NCI-H128 (cell line): ENCODE results near the gene PYROXD2.

Experiments used
- DNase-seq: peaks from one replicate; lab custom pipeline; 2025; ENCODE audit not compliant: unreplicated experiment; lab: John Stamatoyannopoulos, UW

PYROXD2 gene

DNA sequence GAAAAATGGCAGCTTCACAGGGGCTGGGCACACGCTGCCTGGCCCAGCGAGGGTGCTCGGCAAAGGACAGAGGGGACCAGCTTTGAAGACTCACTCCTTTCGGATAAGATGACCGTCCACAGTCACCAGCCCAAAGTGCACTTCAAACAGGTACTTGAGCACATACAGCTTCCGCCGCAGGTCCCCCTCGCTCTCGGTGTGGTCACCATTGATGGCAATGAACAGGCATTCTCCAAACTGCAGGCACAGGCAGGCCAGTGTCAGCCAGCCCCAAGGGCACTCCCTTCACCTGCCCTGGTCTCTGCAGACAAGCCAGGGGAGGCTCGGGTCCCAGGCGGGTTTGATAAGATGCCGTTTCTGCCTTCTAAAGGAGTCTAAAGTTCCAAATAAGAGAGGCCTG, 20.2 kb upstream of the PYROXD2 start:
- DNase-seq: no peak

DNA sequence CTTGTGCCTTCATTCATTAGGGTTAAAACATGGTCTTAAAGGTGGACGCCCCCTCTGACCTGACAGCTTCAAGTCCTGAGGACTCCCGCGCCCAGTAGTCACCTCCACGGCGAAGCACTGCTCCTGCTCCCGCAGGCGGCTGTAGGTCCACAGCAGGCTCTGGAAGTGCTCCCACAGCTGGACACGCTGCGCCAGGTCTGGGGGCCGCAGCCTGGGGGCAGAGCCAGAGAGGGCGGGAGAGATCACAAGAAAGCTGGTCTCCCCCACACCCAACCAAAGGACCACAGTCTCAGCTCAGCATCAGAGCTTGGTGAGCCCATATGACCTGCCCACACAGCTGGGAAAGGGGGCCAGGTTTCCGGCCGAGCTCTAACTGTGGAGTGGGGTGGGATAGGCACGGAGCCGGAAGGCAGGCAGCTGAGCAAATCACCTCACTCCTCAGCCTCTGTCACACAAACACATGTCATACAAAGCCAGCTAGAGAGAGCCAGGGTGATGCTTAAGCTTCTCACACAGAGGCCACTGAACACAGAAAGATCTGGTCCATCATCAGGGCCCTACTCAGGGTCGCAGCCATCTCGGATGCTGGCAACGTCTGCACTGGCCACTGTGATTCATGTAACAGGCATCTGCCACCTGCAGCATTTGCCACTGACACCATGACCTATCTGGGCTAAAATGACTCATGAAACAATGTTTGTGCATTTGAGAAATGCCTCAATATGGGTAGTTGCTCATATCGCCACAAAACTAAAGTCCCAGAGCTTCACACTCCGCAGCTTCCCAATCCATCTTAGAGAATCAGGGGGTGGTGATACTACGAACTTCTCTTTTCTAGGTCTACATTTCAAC, 19.1 kb upstream of the PYROXD2 start:
- no peak for DNase-seq

DNA sequence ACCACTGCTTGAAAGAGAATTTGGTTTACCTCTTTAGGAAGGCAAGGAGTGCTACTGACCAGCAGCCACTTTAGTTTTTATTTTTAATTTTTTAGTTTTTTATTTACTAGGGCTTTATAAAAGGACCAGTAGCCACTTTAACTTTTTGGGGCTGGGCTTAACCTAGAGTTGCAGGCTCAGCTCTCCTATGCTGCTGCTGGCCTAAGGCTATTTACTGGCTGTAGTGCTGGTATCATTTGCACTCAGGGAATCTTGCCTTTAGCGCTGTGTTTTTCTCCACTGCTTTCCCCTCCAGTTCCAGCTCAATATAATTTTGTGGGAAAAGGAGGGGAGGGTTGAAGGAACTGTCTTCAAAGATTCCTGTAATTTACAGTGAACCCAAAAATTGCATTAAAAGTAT, 18.4 kb upstream of the PYROXD2 start:
- DNase-seq: no peak

GRCh38 chr10:98432330-98432729, 17.3 kb upstream of the PYROXD2 start:
- DNase-seq: no peak

DNA sequence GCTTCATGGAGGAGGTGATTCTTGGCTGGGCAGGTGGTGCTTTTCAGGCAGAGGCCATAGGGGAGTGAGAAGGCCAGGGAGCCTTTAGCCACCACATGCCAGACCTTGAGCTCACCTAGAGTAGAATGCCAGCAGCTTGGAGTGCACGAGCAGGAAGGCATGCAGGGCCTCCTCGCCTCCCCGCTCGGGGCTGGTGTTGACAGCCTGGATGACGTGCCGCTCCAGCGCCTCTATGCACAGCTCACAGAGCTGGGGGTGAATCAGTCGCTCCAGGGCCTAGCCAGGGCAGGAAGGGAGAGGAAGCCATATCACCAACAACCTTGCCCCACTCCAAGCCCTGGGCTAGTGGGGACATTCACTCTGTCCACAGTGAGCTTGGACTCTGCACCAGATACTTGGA, 16.0 kb upstream of the PYROXD2 start:
- no peak for DNase-seq

DNA sequence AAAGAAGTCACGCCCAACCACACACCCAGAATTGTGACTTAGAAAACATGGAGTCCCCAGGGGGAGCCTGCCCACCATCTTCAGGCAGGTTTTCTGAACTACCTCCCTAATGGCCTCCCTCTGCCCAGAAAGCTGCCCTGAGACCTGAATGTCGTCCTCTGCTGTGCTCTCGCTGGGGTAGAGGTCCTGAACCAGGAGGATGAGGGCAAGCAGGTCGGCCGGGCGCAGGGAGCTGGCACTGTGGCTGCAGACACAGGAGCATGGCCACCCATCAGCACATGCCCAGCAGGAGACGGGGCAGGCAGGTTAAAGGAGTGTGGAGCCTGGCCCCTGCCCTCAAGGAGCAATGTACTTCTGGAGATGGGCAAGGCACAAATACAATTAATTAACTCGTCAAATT, 15.4 kb upstream of the PYROXD2 start:
- no peak for DNase-seq

DNA sequence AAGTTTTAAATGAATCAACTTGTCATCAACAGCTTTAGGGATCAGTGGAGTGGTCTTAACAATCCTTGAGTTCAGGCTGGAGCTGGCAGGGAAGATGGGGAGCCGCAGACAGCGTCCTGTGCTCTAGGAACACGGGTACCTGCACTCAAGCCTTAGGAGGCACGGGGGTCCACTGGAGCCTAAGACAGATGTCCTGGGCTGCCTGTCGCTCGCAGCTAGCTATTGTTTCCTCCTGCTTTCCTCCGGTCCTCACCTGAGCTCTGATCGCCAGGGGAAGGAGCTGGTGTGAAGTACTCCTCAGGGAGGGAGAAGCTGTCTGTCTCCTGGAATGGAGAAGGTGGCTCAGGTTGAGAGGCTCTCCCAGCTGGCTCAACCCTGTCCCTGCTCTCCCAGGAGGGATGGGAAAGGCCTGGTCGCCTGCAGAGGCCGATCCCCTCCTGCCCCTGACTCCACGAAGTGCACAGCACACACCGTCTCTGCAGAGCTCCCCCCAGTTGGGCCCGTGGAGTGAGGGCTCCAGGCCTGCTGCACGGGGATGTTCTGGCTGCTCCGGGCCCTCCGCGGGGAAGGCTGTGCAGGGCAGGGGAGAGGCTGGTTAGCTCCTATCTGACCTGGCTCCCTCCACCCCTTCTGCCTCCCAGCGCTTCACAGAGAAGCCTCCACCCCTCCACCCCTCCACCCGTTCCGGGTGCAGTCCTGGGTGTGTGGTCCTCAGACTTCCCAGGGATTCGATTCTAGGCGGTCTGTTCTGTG, 14.5 kb upstream of the PYROXD2 start:
- no peak for DNase-seq

GRCh38 chr10:98427011-98427515, 12.1 kb upstream of the PYROXD2 start:
- no peak for DNase-seq

DNA sequence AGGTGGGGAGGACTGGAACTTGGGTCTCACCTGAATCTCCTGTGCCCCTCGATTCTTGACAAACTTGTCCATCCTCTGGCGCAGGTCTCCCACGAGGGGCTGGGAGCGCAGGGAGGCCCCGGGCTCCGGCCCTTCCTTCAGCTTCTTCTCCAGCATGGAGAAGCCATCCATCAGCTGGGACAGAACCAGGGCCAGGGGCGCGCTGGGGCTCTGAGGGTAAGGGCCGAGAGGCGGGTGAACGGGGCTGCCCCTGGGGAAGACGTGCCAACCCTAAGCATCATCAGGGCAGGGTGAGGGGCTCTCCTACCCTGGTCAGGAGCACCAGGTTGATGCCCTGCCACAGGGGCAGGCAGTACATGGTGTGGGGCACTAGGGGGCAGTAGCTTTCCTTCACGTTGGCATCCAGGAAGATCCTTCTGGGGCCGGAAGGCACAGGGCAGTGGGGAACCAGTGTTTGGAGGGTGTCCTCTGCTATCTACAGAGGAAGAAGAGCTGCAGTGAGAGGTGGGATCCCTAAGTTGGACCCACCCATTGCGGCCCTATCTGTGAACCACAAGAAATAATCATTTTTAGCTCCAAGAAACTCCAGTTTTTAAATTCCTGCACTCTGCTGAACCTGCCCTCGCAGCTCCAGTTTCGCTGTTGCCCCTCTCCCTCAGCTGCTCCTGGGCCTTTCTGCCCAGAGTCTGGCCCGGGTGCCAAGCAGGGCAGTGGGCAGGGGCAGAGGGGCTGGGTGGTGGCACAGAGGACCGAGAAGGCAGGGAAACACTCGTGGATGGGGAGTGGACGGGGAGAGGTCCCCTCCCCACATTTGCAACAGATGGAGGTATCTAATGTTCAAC, 10.8 kb upstream of the PYROXD2 start:
- no peak for DNase-seq

DNA sequence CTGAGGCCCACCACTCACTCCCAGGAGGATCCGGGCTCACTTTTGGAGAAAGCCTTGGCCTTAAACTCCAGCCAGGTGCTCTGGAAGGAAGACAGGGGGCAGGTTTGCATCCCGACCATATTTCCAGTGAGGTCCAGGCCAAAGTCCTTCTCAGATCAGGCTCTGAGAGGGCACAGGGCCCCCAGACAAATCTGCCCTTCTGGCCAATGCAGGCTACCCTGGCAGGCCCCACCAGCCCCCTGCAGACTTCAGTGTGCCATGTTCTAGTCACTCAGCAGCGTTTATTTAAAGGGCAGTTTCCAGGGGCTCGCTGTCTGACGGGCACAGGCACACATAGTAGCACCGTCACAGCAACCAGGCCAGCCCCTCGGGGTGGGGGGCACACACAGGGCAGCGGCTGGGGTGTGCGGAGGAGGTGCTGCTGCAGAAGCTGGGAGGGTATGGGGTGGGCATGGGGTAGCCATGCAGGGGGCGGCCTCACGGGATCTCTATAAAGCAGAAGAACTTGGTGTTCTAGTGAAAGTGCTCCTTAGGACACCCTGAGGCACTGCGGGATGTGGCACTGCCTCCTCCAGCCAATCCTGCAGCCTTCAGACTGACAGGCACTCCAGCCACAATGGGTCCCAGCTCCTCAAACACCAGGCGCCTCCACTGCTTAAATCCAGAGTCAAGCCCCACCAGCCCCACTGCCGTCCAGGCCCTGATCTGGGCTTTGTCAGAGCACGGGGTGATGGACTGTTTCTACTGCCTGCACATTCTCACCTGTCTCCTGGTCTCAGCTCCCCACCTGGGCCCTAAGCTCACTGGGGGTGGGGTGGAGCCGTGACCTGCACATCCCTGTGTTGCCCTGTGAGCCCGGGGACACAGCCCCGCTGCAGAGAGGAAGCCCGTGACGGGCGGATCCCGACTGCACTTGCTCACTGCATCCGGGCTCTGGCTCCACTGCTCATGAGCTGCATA, 9.6 kb upstream of the PYROXD2 start:
- DNase-seq: no peak

- DNase-seq: no peak
Observed at GRCh38 chr10:98423691-98424120, 8.7 kb upstream of the PYROXD2 start.

DNA sequence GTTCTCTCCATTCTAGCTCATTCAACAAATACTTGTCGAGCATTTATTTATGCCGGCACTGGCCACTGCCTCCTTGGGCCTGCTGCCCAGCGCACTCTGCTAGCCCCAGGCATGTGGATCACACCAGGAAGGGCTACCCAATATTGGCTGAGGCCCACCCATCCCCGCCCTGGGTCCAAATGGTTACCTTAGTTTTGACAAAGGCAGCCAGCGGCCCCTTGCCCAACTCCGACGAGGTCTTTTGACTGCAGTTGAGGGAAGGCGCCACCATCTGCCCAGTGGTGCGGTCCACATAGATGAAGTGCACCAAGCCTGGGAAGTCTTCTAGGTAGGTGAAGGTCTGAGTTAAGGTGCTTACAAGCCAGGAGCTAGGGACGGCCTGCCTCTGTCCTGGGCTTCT, 7.2 kb upstream of the PYROXD2 start:
- DNase-seq: no peak

GRCh38 chr10:98420786-98421185, 5.8 kb upstream of the PYROXD2 start:
- DNase-seq: no peak

DNA sequence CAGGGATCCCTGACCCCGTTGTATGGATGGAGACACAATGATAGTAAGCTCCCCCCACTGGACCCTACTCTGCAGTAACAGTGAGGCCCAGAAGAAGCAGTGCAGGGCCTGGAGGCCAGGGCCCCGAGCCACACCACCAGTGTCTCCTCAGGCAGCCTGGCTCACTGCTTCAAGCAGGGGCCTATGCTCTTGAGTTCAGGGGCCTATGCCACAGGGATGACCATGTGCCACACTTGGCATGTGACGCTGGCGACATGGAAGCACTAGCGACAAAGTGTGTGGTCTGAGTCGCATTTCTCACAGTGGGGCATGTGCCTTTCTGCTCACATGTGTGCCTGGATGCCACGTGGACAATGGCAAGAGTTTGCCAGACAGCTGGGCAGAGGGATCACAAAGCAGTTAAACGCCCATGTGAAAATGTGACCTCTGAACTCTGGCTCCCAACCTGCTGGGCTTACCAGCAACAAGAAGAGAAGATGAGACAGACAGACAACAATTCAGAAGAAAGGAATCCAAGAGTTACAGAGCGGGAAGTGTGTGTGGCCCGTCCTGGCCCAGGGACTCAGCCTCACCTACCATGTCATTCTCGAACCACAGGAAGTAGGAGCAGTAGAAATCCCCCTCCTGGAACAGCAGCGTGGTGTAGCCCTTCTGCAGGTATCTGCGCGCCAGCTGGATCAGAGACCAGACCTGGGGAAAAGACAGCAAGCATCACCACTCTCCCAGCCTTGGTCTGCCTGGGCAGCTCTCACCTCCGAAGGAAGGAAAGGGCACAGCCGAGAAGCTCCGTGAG, 4.7 kb upstream of the PYROXD2 start:
- DNase-seq: no peak

GRCh38 chr10:98418665-98419468, 3.9 kb upstream of the PYROXD2 start:
- no peak for DNase-seq

DNA sequence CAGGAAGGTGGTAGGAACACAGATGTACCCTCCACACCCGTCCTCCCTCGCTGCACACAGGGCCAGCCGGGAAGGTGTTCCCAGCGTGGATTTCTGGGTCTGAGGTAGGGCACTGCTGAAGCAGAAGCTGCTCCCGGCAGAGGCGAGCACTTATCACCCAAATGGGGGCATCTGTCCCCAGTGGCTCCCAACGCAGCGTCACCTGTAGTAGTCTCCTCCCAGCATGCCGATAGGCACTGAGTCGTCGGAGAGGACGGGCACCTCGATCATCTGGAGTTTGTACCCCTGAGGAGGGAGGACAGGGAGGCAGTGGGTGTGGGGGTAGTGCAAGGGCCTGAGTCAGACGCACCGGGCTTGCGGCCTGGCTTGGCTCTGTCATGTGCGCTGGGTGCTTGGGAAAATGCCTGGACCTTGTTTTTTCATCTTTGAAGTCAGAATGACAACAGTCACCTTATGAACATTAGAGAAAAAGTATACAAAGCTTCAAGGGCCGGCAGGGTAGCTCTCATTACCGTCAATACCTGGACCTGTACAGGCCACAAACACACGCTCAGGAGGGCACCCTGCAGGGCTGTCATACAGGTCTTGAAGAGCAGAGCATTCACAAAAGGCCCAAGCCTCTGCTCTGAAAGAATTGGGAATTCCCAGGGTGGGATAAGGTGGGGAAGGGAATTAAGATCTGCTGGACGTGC, 3.1 kb upstream of the PYROXD2 start:
- no peak for DNase-seq

GRCh38 chr10:98417481-98417959, 2.5 kb upstream of the PYROXD2 start:
- no peak for DNase-seq
